GM19023 (cell line): ENCODE results near the gene ANO10.
"Not testable (repeated sequence)": the region's sequence is repeated elsewhere in the genome, so short reads cannot be mapped to it uniquely, and the experiment has no call there.

Source experiments
- ATAC-seq: cut with Tn5 transposase; IDR thresholded peaks from one replicate; pipeline ENCODE4 v1.9.1; 2021; ENCODE audit warnings: mild to moderate bottlenecking, moderate library complexity; ENCODE audit not compliant: unreplicated experiment

ANO10 gene

GRCh38 chr3:43522727-43523362 is 99.0 kb downstream of the ANO10 start:
- no peak for ATAC-seq

GRCh38 chr3:43521941-43522340 is 99.9 kb downstream of the ANO10 start:
- no peak for ATAC-seq

GRCh38 chr3:43518515-43518914 is 103.3 kb downstream of the ANO10 start:
- ATAC-seq, result not testable (repeated sequence)

- no peak for ATAC-seq
These were observed 105.7 kb downstream of the ANO10 start for GRCh38 chr3:43515970-43516635.

- ATAC-seq, result no peak
These were observed 106.4 kb downstream of the ANO10 start for GRCh38 chr3:43515208-43515917.

- ATAC-seq, result no peak
These were observed 108.9 kb downstream of the ANO10 start for GRCh38 chr3:43512754-43513404.

GRCh38 chr3:43506644-43507043 is 115.2 kb downstream of the ANO10 start:
- ATAC-seq, result no peak

- ATAC-seq, result no peak
These were observed 116.5 kb downstream of the ANO10 start for GRCh38 chr3:43505351-43505750.

- ATAC-seq, result no peak
These were observed 118.6 kb downstream of the ANO10 start for GRCh38 chr3:43503067-43503728.

- ATAC-seq, result no peak
These were observed 122.6 kb downstream of the ANO10 start for GRCh38 chr3:43499256-43499655.

GRCh38 chr3:43497905-43498365 is 123.9 kb downstream of the ANO10 start:
- no peak for ATAC-seq

- no peak for ATAC-seq
These were observed 124.4 kb downstream of the ANO10 start for GRCh38 chr3:43497422-43497821.

GRCh38 chr3:43496740-43497375 is 125.0 kb downstream of the ANO10 start:
- no peak for ATAC-seq

GRCh38 chr3:43492932-43493331 is 128.9 kb downstream of the ANO10 start:
- not testable (repeated sequence) for ATAC-seq

- not testable (repeated sequence) for ATAC-seq
These were observed 130.0 kb downstream of the ANO10 start for GRCh38 chr3:43491807-43492206.

GRCh38 chr3:43490640-43491185 is 131.1 kb downstream of the ANO10 start:
- ATAC-seq, result no peak

GRCh38 chr3:43489930-43490329 is 131.9 kb downstream of the ANO10 start:
- no peak for ATAC-seq

- ATAC-seq, result no peak
These were observed 135.9 kb downstream of the ANO10 start for GRCh38 chr3:43485931-43486330.

- no peak for ATAC-seq
These were observed 136.8 kb downstream of the ANO10 start for GRCh38 chr3:43484926-43485488.

GRCh38 chr3:43481375-43481774 is 140.4 kb downstream of the ANO10 start:
- no peak for ATAC-seq
